DOHH2 (cell line): Measurements from ENCODE around the gene RASGRP3.

ENCODE experiments used
- CTCF ChIP-seq: fragments of 200-600 bp; sonication (generic); IDR thresholded peaks from one replicate; pipeline ENCODE4 v1.5.1; 2014; ENCODE audit warnings: antibody characterized with exemption, mild to moderate bottlenecking, low read depth, low read length; ENCODE audit not compliant: poor library complexity, severe bottlenecking
- EZH2phosphoT487 ChIP-seq: fragments of 200-600 bp; sonication (generic); IDR thresholded peaks from 2 replicates; pipeline ENCODE4 v1.6.1; 2017; ENCODE audit warnings: borderline replicate concordance, mild to moderate bottlenecking, antibody characterized with exemption, low read length, moderate library complexity, mixed read lengths

GRCh38 chr2:33496150-33496549 lies 19.7 kb downstream of the RASGRP3 start:
- no peak for TF ChIP-seq CTCF
- TF ChIP-seq EZH2phosphoT487 = no peak
